PC-9 (cell line): Measurements from ENCODE around the gene NUP188.

Experiments
- CTCF ChIP-seq: fragments of 200-600 bp; sonication (generic); conservative IDR thresholded peaks from 2 replicates; pipeline ENCODE4 v1.6.1; 2017; ENCODE audit warnings: mixed run types, antibody characterized with exemption, mild to moderate bottlenecking, moderate library complexity
- EZH2 ChIP-seq: fragments of 200-600 bp; sonication (generic); IDR thresholded peaks from 2 replicates; pipeline ENCODE4 v1.8.0; 2017; ENCODE audit warnings: antibody characterized with exemption, low read depth

- no peak for TF ChIP-seq CTCF
- no peak for TF ChIP-seq EZH2
Measured at GRCh38 chr9:129053020-129053419, 105.5 kb downstream of the NUP188 start.
